ENCODE data around the gene CHI3L2. TPM values are rescaled to one million over a fixed set of nuclear protein-coding genes. Genes with fewer than 3 reads are reported as not detected.
A peak's percentile ranks its signal among the peaks of the same experiment; 100 is the strongest.

CHI3L2 gene
- total RNA-seq, 1 experiment from 2014 or later, result 1.4 TPM

DNA sequence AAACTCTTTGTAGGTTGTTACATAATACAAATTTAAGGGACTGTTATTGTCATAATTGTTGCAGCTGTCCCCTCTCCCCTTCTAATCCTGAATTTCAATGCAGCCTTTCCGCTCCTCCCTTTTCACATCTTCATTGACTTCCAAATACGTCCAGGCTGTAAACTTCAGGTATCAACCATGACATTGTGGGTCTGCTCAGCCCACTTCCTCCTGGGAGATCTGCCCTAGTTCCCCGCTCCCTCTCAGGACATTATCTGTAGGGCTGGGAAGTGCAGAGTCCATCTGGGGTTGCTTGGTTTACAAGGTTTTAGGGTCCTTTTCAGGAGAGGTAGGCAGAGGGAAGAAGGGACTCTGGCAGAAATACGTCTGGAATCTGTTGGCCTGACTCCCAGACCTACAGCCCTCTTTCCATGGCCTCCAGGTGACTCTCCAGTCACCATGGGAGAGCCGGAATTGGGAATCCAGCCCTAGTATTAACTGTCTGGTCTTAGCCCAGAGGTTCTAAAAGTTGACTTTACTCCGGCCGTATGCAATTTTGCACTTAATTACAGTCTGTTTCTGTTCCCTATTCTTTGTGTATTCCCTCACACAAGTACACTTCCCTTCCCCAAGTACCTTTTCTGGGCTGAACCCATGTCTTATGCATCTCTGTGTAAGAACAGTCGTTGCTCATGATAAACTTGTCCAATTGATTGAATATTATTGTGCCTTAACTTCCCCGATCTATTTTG lies 22.4 kb upstream of the CHI3L2 start:
- H3K27me3 Mint-ChIP-seq (ENCODE audit: insufficient read depth, unreplicated experiment), result peaks cover 12% of the 10 kb centered on the region

DNA sequence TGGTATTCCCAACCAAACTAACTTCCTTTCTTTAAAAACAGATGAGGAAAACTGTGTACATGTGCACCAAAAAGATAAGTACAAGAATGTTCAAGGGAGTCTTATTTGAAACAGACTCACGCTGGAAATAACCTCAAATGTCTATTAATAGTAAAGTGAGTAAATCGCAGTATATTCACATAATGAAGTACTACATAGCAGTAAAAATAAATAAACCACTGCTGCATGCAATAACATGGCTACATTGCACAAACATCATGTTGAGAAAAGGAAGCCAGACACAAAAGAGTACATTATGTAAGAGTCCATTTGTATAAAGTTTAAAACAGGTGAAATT lies 21.8 kb upstream of the CHI3L2 start:
- H3K27ac Mint-ChIP-seq (ENCODE audit: low read depth, unreplicated experiment), result no peak overlapping the region
- no peak overlapping the region for H3K4me3 Mint-ChIP-seq (ENCODE audit: unreplicated experiment)
- H3K36me3 Mint-ChIP-seq (ENCODE audit: insufficient read depth, unreplicated experiment), result no peaks in the 10 kb centered on the region
- ChIA-PET POLR2A (no interaction called here), CTCF (interaction anchor here (2.1 kb wide), 1 partner anchor 17 kb away, joined by 17 read pairs; no protein-coding TSS in a partner anchor)
- peak; percentile 40 for DNase-seq (ENCODE audit: unreplicated experiment)
- TF ChIP-seq, protein P1, sequence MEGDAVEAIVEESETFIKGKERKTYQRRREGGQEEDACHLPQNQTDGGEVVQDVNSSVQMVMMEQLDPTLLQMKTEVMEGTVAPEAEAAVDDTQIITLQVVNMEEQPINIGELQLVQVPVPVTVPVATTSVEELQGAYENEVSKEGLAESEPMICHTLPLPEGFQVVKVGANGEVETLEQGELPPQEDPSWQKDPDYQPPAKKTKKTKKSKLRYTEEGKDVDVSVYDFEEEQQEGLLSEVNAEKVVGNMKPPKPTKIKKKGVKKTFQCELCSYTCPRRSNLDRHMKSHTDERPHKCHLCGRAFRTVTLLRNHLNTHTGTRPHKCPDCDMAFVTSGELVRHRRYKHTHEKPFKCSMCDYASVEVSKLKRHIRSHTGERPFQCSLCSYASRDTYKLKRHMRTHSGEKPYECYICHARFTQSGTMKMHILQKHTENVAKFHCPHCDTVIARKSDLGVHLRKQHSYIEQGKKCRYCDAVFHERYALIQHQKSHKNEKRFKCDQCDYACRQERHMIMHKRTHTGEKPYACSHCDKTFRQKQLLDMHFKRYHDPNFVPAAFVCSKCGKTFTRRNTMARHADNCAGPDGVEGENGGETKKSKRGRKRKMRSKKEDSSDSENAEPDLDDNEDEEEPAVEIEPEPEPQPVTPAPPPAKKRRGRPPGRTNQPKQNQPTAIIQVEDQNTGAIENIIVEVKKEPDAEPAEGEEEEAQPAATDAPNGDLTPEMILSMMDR (IDR thresholded peaks at IDR 0.05; ENCODE audit: unreplicated experiment), result no peak
- peaks cover 12% of the 10 kb centered on the region for H3K27me3 Mint-ChIP-seq (ENCODE audit: insufficient read depth, unreplicated experiment)
- no TSS peak for BruUV-seq (replicated peaks)
- H3K9me3 Mint-ChIP-seq (ENCODE audit: unreplicated experiment), result no peaks in the 10 kb centered on the region
- peaks cover 5% of the 10 kb centered on the region for H3K4me1 Mint-ChIP-seq (ENCODE audit: insufficient read depth, unreplicated experiment)
- intact Hi-C loops (cut with micrococcal nuclease), result no loop called here

More for the DNA sequence above, 22.4 kb upstream of the CHI3L2 start:
- ChIA-PET CTCF (interaction anchor here (1.2 kb wide), 1 partner anchor 18 kb away, joined by 3 read pairs; no protein-coding TSS in a partner anchor), POLR2A (no interaction called here)
- Mint-ChIP-seq H3K4me3 (ENCODE audit: unreplicated experiment) (peak overlapping the region; percentile 63), H3K9me3 (ENCODE audit: unreplicated experiment) (no peaks in the 10 kb centered on the region), H3K4me1 (ENCODE audit: insufficient read depth, unreplicated experiment) (peaks cover 9% of the 10 kb centered on the region), H3K36me3 (ENCODE audit: insufficient read depth, unreplicated experiment) (no peaks in the 10 kb centered on the region), H3K27ac (ENCODE audit: low read depth, unreplicated experiment) (no peak overlapping the region)
- BruUV-seq (replicated peaks), result no TSS peak
- intact Hi-C loops (cut with micrococcal nuclease), result no loop called here
- TF ChIP-seq, protein P1 (IDR thresholded peaks at IDR 0.05; ENCODE audit: unreplicated experiment), result no peak
- DNase-seq (ENCODE audit: unreplicated experiment), result no peak

DNA sequence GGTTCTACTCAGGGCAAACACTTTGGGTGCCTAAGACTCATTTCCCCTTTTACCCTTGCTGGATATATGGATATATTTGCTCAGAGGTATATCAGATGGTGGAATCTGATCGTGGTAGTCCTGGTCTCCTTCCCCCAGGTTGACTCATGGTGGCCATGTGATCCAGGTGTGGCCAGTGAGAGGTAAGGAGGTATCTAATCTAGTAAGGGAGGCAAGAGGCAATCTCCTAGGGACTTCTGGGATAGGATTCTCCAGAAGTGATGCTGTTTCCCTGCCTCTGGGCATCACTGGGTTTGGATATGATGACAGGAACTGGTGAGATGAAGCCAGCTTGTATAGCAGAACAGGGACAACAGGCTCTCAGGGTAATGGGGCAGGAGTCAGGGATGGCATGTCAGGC lies 18.6 kb upstream of the CHI3L2 start:
- no peaks in the 10 kb centered on the region for H3K36me3 Mint-ChIP-seq (ENCODE audit: insufficient read depth, unreplicated experiment)
- H3K27me3 Mint-ChIP-seq (ENCODE audit: insufficient read depth, unreplicated experiment), result peaks cover 12% of the 10 kb centered on the region
- TF ChIP-seq, protein P1 (IDR thresholded peaks at IDR 0.05; ENCODE audit: unreplicated experiment), result no peak
- no TSS peak for BruUV-seq (replicated peaks)
- H3K9me3 Mint-ChIP-seq (ENCODE audit: unreplicated experiment), result no peaks in the 10 kb centered on the region
- no peak overlapping the region for H3K4me3 Mint-ChIP-seq (ENCODE audit: unreplicated experiment)
- intact Hi-C loops (cut with micrococcal nuclease), result no loop called here
- H3K27ac Mint-ChIP-seq (ENCODE audit: low read depth, unreplicated experiment), result no peak overlapping the region
- ChIA-PET CTCF (interaction anchor here (0.6 to 1.1 kb wide), 2 partner anchors 14 to 796 kb away, joined by 3 read pairs; no protein-coding TSS in a partner anchor), POLR2A (no interaction called here)
- no peaks in the 10 kb centered on the region for H3K4me1 Mint-ChIP-seq (ENCODE audit: insufficient read depth, unreplicated experiment)
- DNase-seq (ENCODE audit: unreplicated experiment), result no peak

DNA sequence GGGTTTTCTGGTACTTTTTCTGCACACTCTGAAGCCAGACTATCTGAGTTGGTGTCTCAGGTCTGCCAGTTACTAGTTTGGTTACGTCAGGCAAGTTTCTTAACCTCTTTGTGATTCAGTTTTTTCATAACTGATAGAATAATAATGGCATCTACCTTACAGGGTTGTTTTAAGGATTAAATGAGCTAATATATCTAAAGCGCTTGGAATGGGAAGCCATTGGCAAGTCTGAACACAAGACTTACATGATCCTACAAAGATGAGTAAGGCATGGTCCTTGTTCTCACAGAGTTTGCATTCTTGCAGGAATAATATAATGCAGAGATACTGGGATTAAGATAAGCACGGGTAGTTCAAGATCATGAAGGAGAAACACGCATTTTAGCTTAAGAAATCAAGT lies 17.9 kb upstream of the CHI3L2 start:
- intact Hi-C loops (cut with micrococcal nuclease), result no loop called here
- CTCF ChIA-PET, result interaction anchor here (0.6 to 1.1 kb wide), 2 partner anchors 14 to 797 kb away, joined by 3 read pairs; no protein-coding TSS in a partner anchor

More for the DNA sequence above, 17.9 kb upstream of the CHI3L2 start:
- H3K4me1 Mint-ChIP-seq (ENCODE audit: insufficient read depth, unreplicated experiment), result peaks cover 5% of the 10 kb centered on the region
- DNase-seq (ENCODE audit: unreplicated experiment), result no peak
- no peaks in the 10 kb centered on the region for H3K36me3 Mint-ChIP-seq (ENCODE audit: insufficient read depth, unreplicated experiment)
- POLR2A ChIA-PET, result interaction anchor here (0.7 kb wide), 1 partner anchor 1159 kb away, joined by 3 read pairs; no protein-coding TSS in a partner anchor
- no peak overlapping the region for H3K4me3 Mint-ChIP-seq (ENCODE audit: unreplicated experiment)
- TF ChIP-seq, protein P1 (IDR thresholded peaks at IDR 0.05; ENCODE audit: unreplicated experiment), result no peak
- no peak overlapping the region for H3K27ac Mint-ChIP-seq (ENCODE audit: low read depth, unreplicated experiment)
- peaks cover 12% of the 10 kb centered on the region for H3K27me3 Mint-ChIP-seq (ENCODE audit: insufficient read depth, unreplicated experiment)
- H3K9me3 Mint-ChIP-seq (ENCODE audit: unreplicated experiment), result no peaks in the 10 kb centered on the region
- BruUV-seq (replicated peaks), result no TSS peak
